Osteocyte (in vitro differentiated cells): ENCODE results near the gene PAX8. TPM values are rescaled to one million over a fixed set of nuclear protein-coding genes. Genes with fewer than 3 reads are reported as not detected.
A peak's percentile ranks its signal among the peaks of the same experiment; 100 is the strongest.

Source experiments
- DNase-seq: peaks from one replicate; pipeline ENCODE4 v3.0.0; 2021; ENCODE audit warnings: mixed read lengths; ENCODE audit not compliant: unreplicated experiment; ENCODE audit errors: extremely low spot score
- H3K27ac Mint-ChIP-seq: one replicate; pipeline ENCODE4 v1.8.0; 2021; ENCODE audit warnings: mild to moderate bottlenecking, mixed read lengths; ENCODE audit not compliant: unreplicated experiment
- H3K27me3 Mint-ChIP-seq: one replicate; pipeline ENCODE4 v1.8.0; 2021; ENCODE audit warnings: mixed read lengths; ENCODE audit not compliant: unreplicated experiment
- H3K36me3 Mint-ChIP-seq: one replicate; pipeline ENCODE4 v1.8.0; 2021; ENCODE audit warnings: mixed read lengths; ENCODE audit not compliant: unreplicated experiment
- H3K4me1 Mint-ChIP-seq: one replicate; pipeline ENCODE4 v1.8.0; 2021; ENCODE audit warnings: mixed read lengths; ENCODE audit not compliant: unreplicated experiment
- H3K4me3 Mint-ChIP-seq: one replicate; pipeline ENCODE4 v1.8.0; 2021; ENCODE audit warnings: mild to moderate bottlenecking, moderate library complexity, mixed read lengths; ENCODE audit not compliant: unreplicated experiment
- H3K9me3 Mint-ChIP-seq: one replicate; pipeline ENCODE4 v1.8.0; 2021; ENCODE audit warnings: mixed read lengths; ENCODE audit not compliant: unreplicated experiment
- CTCF ChIP-seq: fragments of 200-600 bp; sonication (generic); IDR thresholded peaks from 2 replicates; pipeline ENCODE4 v1.5.0; 2021; ENCODE audit warnings: antibody characterized with exemption, mild to moderate bottlenecking, moderate library complexity
- total RNA-seq: library from RNA; stranded (reverse); gene quantifications from 2 replicates; pipeline ENCODE4 v1.2.1, GENCODE V29; 2021

Gene PAX8
- total RNA-seq, 1 donor from 2014 or later: not detected

- H3K36me3 Mint-ChIP-seq: no peaks in the 10 kb centered on the region
- peaks cover 32% of the 10 kb centered on the region for H3K4me1 Mint-ChIP-seq
- H3K27ac Mint-ChIP-seq: peak overlapping the region; percentile 51
Measured at GRCh38 chr2:113227290-113227689, 51.4 kb downstream of the PAX8 start.

GRCh38 chr2:113226462-113226861 is 52.3 kb downstream of the PAX8 start:
- H3K4me3 Mint-ChIP-seq: no peak overlapping the region
- H3K36me3 Mint-ChIP-seq: no peaks in the 10 kb centered on the region
- H3K27ac Mint-ChIP-seq: peak overlapping the region; percentile 86
- no peak for DNase-seq
- no peak for TF ChIP-seq CTCF
- peaks cover 32% of the 10 kb centered on the region for H3K4me1 Mint-ChIP-seq
- H3K9me3 Mint-ChIP-seq: no peaks in the 10 kb centered on the region
- H3K27me3 Mint-ChIP-seq: no peaks in the 10 kb centered on the region

More at GRCh38 chr2:113227290-113227689, 51.4 kb downstream of the PAX8 start:
- Mint-ChIP-seq H3K9me3 (no peaks in the 10 kb centered on the region), H3K27me3 (no peaks in the 10 kb centered on the region), H3K4me3 (no peak overlapping the region)
- no peak for DNase-seq
- no peak for TF ChIP-seq CTCF

- H3K4me3 Mint-ChIP-seq: no peak overlapping the region
- TF ChIP-seq CTCF: no peak
- no peak for DNase-seq
Measured at GRCh38 chr2:113225263-113226259, 53.2 kb downstream of the PAX8 start.

GRCh38 chr2:113224647-113225236 is 54.0 kb downstream of the PAX8 start:
- TF ChIP-seq CTCF: no peak
- peak overlapping the region; percentile 86 for H3K27ac Mint-ChIP-seq

More at GRCh38 chr2:113225263-113226259, 53.2 kb downstream of the PAX8 start:
- Mint-ChIP-seq H3K36me3 (no peaks in the 10 kb centered on the region), H3K27ac (peak overlapping the region; percentile 86), H3K9me3 (no peaks in the 10 kb centered on the region), H3K4me1 (peaks cover 37% of the 10 kb centered on the region), H3K27me3 (no peaks in the 10 kb centered on the region)

GRCh38 chr2:113223813-113224212 is 54.9 kb downstream of the PAX8 start:
- DNase-seq: no peak
- no peak for TF ChIP-seq CTCF
- H3K4me3 Mint-ChIP-seq: no peak overlapping the region
- no peaks in the 10 kb centered on the region for H3K9me3 Mint-ChIP-seq
- no peaks in the 10 kb centered on the region for H3K36me3 Mint-ChIP-seq
- no peak overlapping the region for H3K27ac Mint-ChIP-seq
- peaks cover 48% of the 10 kb centered on the region for H3K4me1 Mint-ChIP-seq
- no peaks in the 10 kb centered on the region for H3K27me3 Mint-ChIP-seq

More at GRCh38 chr2:113224647-113225236, 54.0 kb downstream of the PAX8 start:
- peaks cover 43% of the 10 kb centered on the region for H3K4me1 Mint-ChIP-seq
- no peaks in the 10 kb centered on the region for H3K36me3 Mint-ChIP-seq
- H3K9me3 Mint-ChIP-seq: no peaks in the 10 kb centered on the region
- H3K27me3 Mint-ChIP-seq: no peaks in the 10 kb centered on the region
- no peak overlapping the region for H3K4me3 Mint-ChIP-seq
- DNase-seq: no peak
